CD4-positive, alpha-beta T cell treated with Interleukin-15 for 4 hours (primary cell): ENCODE data around the gene SCNN1B.
"Not testable (repeated sequence)": the region's sequence is repeated elsewhere in the genome, so short reads cannot be mapped to it uniquely, and the experiment has no call there.

Experiments
- DNase-seq: peaks from one replicate; pipeline ENCODE4 v3.0.0-alpha.2; 2020; ENCODE audit warnings: low spot score

Gene SCNN1B

GRCh38 chr16:23302045-23302956 is at the start of gene SCNN1B:
Gene SCNN1B, plus strand, starts transcription at chr16:23302302. Its CDS starts 46,298 bp downstream, at chr16:23348600.
- DNase-seq: no peak

- DNase-seq: no peak
Measured at GRCh38 chr16:23252310-23252709, 49.8 kb upstream of the SCNN1B start.

- not testable (repeated sequence) for DNase-seq
Measured at GRCh38 chr16:23253650-23254049, 48.5 kb upstream of the SCNN1B start.

- no peak for DNase-seq
Measured at GRCh38 chr16:23254338-23254737, 47.8 kb upstream of the SCNN1B start.

GRCh38 chr16:23255000-23255399 is 47.1 kb upstream of the SCNN1B start:
- DNase-seq: no peak

GRCh38 chr16:23256440-23256839 is 45.7 kb upstream of the SCNN1B start:
- DNase-seq: no peak

GRCh38 chr16:23257682-23258081 is 44.4 kb upstream of the SCNN1B start:
- no peak for DNase-seq

- DNase-seq: no peak
Measured at GRCh38 chr16:23258919-23259237, 43.2 kb upstream of the SCNN1B start.

- no peak for DNase-seq
Measured at GRCh38 chr16:23267647-23268046, 34.5 kb upstream of the SCNN1B start.

GRCh38 chr16:23268561-23268960 is 33.5 kb upstream of the SCNN1B start:
- DNase-seq: no peak

- DNase-seq: no peak
Measured at GRCh38 chr16:23269248-23269953, 32.7 kb upstream of the SCNN1B start.

GRCh38 chr16:23270654-23271053 is 31.4 kb upstream of the SCNN1B start:
- no peak for DNase-seq

GRCh38 chr16:23274968-23275367 is 27.1 kb upstream of the SCNN1B start:
- DNase-seq: no peak

- no peak for DNase-seq
Measured at GRCh38 chr16:23276821-23277220, 25.3 kb upstream of the SCNN1B start.

- no peak for DNase-seq
Measured at GRCh38 chr16:23278031-23278430, 24.1 kb upstream of the SCNN1B start.

GRCh38 chr16:23279721-23280153 is 22.4 kb upstream of the SCNN1B start:
- DNase-seq: no peak

GRCh38 chr16:23280483-23280967 is 21.6 kb upstream of the SCNN1B start:
- no peak for DNase-seq

- DNase-seq: no peak
Measured at GRCh38 chr16:23282568-23282967, 19.5 kb upstream of the SCNN1B start.

- no peak for DNase-seq
Measured at GRCh38 chr16:23283571-23283970, 18.5 kb upstream of the SCNN1B start.

GRCh38 chr16:23284584-23284983 is 17.5 kb upstream of the SCNN1B start:
- DNase-seq: no peak

- no peak for DNase-seq
Measured at GRCh38 chr16:23286131-23286532, 16.0 kb upstream of the SCNN1B start.

- DNase-seq: no peak
Measured at GRCh38 chr16:23288209-23288608, 13.9 kb upstream of the SCNN1B start.
